Mucosa of descending colon (tissue), 3 donors: ENCODE results near the gene C16orf86. TPM values are rescaled to one million over a fixed set of nuclear protein-coding genes. Genes with fewer than 3 reads are reported as not detected.
"Not testable (repeated sequence)": the region's sequence is repeated elsewhere in the genome, so short reads cannot be mapped to it uniquely, and the experiment has no call there.

Experiments
- ATAC-seq: fragments of 200-7000 bp; cut with Tn5 transposase; one replicate; pipeline ENCODE4 v1.9.1; 2020; ENCODE audit warnings: mild to moderate bottlenecking, moderate library complexity
- DNase-seq, 3 donors: peaks; one replicate each; pipeline ENCODE4 v3.0.0-alpha.2; 2020
- H3K36me3 ChIP-seq: fragments of 200-600 bp; one replicate; pipeline ENCODE4 v1.8.0; 2021; ENCODE audit warnings: low read depth, mild to moderate bottlenecking
- H3K4me1 ChIP-seq: fragments of 200-600 bp; one replicate; pipeline ENCODE4 v1.8.0; 2021; ENCODE audit warnings: low read depth, mild to moderate bottlenecking
- H3K4me3 ChIP-seq: fragments of 200-600 bp; one replicate; pipeline ENCODE4 v1.8.0; 2021; ENCODE audit warnings: mild to moderate bottlenecking
- H3K9me3 ChIP-seq: fragments of 200-600 bp; one replicate; pipeline ENCODE4 v1.8.0; 2021; ENCODE audit warnings: mild to moderate bottlenecking
- CTCF ChIP-seq: fragments of 200-600 bp; IDR thresholded peaks from one replicate; pipeline ENCODE4 v1.8.0; 2022; ENCODE audit warnings: antibody characterized with exemption, mild to moderate bottlenecking
- intact Hi-C, 2 donors: fragments of 100-400 bp; cut with DNase I in 1 of 2; cut with micrococcal nuclease in 1 of 2; formaldehyde crosslinking; loops; one replicate each; pipeline versions ENCODE4 v1.11.0 to v1.11.1; 2022; cut with DNase I, micrococcal nuclease
- total RNA-seq, 3 donors: library from RNA; stranded (reverse); fragmentation: NEBNext Ultra II Directional in 2 of 3; extraction: Animal tissue kit (Norgen Biotek cat#: 25700) in 2 of 3; gene quantifications; one replicate each; pipeline versions ENCODE4 v1.2.1 to v1.2.4, GENCODE V29; 2021 to 2023
- donor health status: DM: no; HTN: no; CAD: no; lungs with moderate emphysema.
- donor health status: DM: no; HTN: no; CAD: no.
- donor health status: DM: no; HTN: yes; CAD: no.

C16orf86 gene
- total RNA-seq, 3 donors from 2014 or later, result 0.67 to 6.8 (median 1.2) TPM

- ATAC-seq, result no peak
- no peak for TF ChIP-seq CTCF
- no peaks in the 10 kb centered on the region for H3K36me3 ChIP-seq
- intact Hi-C loops, result no loop called here
- no peak overlapping the region for H3K4me3 ChIP-seq
- peaks cover 7% of the 10 kb centered on the region for H3K4me1 ChIP-seq
- no peak for DNase-seq
- H3K9me3 ChIP-seq, result no peaks in the 10 kb centered on the region
Observed at GRCh38 chr16:67679935-67680897, 13.6 kb downstream of the C16orf86 start.

- Histone ChIP-seq H3K4me3 (no peak overlapping the region), H3K4me1 (peaks cover 4% of the 10 kb centered on the region), H3K9me3 (no peaks in the 10 kb centered on the region), H3K36me3 (no peaks in the 10 kb centered on the region)
- DNase-seq, result peak in 1 of 3 donors; percentile 48
- intact Hi-C loops, result no loop called here
- TF ChIP-seq CTCF, result no peak
- ATAC-seq, result peak; percentile 75
Observed at GRCh38 chr16:67683767-67684166, 17.2 kb downstream of the C16orf86 start.

DNA sequence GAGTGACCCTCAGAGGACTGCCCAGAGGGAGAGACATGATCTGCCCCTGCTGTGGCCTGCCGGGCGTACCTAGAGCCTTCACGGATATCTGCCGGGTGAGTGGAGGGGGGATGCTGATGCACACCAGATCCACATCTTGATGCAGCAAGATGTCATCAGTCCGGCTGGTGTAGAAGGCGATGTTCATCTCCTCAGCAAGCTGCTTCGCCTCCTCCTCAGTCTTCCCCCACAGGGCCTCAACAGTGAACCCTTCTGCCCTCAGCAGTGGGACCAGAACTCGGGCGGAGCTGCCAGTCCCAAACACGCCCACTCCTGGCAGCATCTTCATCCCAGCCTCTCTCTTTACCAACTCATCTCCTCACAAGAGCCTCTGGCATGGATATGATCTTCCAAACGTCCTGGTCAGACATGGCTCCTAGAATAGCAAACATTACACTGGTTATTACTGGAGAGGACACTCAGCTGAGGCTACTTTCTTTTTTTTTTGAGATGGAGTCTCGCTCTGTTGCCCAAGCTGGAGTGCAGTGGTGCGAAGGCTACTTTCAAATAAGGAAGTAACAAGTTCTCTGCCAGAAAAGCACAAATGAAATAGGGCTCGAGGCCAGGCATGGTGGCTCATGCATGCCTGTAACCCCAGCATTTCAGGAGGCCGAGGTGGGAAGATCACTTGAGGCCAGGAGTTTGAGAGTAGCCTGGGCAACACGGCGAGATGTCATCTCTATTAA is 18.9 kb downstream of the C16orf86 start:
- intact Hi-C loops, result no loop called here
- H3K36me3 ChIP-seq, result no peaks in the 10 kb centered on the region
- peak; percentile 25 for ATAC-seq

DNA sequence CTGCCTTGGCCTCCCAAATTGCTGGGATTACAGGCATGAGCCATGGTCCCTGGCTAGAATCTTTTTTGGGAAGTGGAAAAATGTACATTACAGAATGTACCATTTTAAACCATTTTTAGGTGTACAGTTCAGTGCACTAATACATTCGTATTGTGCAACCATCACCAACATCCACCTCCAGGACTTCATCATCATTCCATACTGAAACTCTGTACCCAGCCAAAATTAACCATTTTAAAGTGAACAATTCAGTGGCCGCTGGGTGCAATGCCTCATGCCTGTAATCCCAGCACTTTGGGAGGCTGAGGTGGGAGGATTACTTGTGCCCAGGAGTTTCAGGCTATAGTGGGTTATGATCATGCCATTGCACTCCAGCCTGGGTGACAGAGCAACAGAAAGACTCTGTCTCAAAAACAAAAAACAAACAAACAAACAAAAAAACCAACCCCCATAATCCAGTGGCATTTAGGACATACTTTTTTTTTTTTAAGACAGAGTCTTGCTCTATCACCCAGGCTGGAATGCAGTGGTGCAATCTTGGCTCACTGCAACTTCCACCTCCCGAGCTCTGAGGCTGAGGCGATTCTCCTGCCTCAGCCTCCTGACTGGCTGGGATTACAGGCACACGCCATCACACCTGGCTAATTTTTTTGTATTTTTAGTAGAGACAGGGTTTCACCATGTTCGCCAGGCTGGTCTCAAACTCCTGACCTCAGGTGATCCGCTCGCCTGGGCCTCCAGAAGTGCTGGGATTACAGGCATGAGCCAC is 27.1 kb downstream of the C16orf86 start:
- intact Hi-C loops, H3K4me3 ChIP-seq, H3K9me3 ChIP-seq, DNase-seq, ATAC-seq, H3K36me3 ChIP-seq: not testable (repeated sequence)
- H3K4me1 ChIP-seq, result peaks cover 10% of the 10 kb centered on the region

More for the DNA sequence above, 18.9 kb downstream of the C16orf86 start:
- H3K4me3 ChIP-seq, result no peak overlapping the region
- no peak for TF ChIP-seq CTCF
- H3K4me1 ChIP-seq, result no peaks in the 10 kb centered on the region
- H3K9me3 ChIP-seq, result no peaks in the 10 kb centered on the region
- DNase-seq, result no peak

- Histone ChIP-seq H3K4me1 (peaks cover 12% of the 10 kb centered on the region), H3K9me3 (no peaks in the 10 kb centered on the region), H3K4me3 (no peak overlapping the region), H3K36me3 (no peaks in the 10 kb centered on the region)
- no peak for TF ChIP-seq CTCF
- DNase-seq (no peak), ATAC-seq (no peak)
- intact Hi-C loops, result no loop called here
Observed at GRCh38 chr16:67694611-67695010, 28.0 kb downstream of the C16orf86 start.
